NCI-H1417 (cell line): ENCODE measurements around the gene LAMA4.

ENCODE experiments used
- DNase-seq, 3 experiments: peaks; one replicate each; lab custom pipeline; 2025; lab: John Stamatoyannopoulos, UW

The LAMA4 gene

DNA sequence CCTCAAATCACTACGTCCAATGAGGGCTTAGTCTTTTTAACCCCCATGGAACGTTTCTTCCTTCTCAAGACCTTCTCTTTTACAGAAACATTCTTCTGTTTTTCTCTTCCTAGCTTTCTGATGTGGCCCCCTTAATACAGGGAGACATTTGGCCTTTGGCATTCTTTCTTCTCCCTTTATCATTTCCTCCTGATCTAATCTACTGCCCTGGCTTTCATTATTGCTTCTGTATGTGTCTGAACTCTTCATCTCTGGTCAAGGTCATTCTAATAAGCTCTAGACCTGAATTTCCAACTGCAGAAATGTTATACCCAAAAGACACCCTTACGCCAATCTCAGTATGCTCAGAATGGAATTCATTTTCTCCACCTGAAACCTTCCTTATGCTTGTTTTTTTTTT, 18.4 kb upstream of the LAMA4 start:
- no peak for DNase-seq

DNA sequence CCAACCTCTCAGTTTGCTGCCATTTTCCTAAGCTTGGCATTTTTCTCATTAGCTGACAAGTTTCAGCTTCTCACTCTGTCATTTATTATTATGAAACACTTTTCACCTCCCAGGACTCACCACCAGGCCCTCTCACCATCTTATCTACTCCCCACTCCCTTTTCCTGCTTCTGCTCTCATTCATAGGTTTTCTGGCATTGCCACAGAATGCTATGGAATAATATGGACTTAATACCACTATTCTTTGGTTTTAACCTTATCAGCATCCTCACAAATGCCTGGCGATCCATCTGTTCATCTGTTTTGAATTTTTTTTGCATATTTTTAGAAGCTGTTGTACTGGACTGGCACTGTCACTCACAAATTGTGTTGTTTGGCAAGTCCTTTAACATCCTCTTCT, 16.4 kb upstream of the LAMA4 start:
- DNase-seq: no peak

DNA sequence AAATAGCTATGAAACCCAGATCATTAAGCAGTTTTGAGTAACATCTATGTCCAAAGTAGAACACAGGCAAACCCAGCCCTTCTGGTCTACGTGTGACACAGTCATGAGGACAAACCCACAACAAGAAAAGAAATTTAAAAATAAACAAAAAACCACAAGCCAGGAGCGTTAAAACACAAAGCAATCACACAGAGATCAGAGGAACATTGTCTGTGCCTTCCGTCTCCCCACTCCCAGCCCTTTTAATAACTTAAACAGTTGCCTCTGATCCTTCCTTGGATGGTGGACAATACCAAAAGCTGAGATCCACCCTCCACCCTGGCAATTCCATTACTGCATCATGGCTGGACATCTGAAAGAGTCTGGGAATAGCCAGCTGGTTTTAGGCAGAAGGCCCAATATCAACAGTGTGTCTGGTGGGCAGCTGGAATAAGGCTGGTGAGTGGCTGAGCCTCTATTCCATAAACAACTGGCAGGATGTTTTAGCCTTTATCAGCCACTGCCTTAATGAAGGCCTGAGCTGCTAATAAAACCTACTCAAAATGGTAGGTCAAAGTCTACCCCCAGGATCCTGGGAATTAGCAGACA, 15.7 kb upstream of the LAMA4 start:
- no peak for DNase-seq

DNA sequence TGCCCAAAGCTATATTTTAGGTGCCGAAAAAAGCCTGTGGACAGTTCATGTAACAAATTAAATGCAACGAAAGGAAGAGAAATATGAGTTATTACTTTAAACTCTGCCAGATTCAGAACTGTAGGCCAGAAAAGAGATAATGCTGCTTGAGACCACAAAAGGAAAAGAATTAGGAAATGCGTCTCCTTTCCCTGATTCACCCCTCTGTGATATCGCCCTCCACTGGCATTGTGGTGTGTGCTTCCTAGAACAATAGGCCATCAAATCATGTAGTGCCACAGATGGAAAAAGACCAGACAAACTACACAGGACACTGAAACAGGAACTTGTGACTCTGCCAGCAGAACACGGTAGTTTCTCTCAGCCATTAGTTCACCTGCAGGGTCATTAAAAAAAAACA, 14.7 kb upstream of the LAMA4 start:
- DNase-seq: no peak

DNA sequence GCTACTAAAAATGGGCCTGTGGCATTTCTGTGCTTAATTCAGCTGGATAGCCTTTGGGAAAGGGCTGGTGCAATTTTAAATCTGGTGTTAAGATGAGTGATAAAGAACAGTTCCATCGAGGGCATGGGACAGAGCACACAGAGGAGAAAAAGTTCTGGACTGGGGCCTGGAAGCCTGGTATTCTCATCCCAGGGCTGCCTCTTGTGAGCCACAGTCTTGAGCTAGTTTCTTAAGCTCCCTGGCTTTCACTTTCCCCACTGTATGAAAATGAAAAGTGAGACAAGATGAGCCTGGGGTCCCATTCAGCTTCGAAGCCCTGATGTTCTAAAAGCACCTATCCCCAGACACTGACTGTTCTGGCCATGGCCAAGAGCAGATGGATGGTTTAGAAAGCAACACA, 14.3 kb upstream of the LAMA4 start:
- DNase-seq: no peak

DNA sequence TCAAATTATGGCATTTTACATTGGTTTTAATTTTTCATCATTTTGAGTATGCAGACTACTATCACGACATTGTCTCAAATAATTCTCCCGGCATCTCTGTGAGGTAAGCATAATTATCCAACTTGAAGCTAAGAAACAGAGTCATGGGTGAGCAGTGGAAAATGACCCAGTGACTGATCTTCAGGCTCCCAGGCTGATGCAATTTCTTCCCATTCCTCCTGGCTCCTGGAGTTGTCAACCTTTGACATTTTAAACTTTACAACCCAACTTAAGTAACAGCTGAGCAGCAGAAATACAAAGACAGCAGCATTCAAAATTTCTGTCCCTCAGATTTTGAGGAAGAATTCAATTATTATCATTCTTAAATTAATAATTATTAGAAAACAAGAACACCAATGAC, 13.7 kb upstream of the LAMA4 start:
- DNase-seq: no peak

DNA sequence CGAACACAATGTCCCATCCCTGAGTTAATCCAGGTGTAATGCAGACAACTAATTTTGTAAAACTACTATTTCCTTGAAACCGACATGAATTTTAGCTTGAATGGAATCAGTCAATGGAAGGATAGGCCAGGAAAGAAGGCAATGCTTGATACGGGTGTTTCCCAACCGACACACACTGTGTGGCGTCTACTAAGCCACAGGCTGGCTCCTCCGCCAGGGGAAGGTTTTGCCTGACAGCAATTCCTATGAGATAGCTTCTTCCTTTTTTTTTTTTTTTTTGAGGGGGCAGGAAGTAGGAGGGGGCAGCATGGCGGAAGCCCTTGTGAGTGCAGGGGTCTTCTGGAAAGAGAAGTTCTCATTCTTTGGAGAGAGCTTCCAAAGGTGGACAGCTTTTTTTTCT, 12.0 kb upstream of the LAMA4 start:
- DNase-seq: no peak

DNA sequence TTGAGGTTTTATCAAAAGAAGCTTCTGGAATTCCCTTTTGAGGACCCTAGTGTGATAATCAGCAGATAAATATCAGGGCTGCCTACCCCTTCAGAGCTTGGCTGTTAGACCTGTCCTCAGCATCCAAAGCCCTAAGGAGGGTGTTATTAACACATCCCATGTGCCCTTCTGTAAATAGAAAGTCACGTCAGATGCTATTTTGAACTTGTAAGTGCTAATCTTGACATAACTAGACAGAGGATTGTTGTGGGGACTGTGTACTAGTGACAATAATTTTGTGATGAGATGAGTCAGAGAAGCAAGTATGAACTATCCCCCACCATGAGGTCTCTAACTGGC, 4.9 kb upstream of the LAMA4 start:
- no peak for DNase-seq

DNA sequence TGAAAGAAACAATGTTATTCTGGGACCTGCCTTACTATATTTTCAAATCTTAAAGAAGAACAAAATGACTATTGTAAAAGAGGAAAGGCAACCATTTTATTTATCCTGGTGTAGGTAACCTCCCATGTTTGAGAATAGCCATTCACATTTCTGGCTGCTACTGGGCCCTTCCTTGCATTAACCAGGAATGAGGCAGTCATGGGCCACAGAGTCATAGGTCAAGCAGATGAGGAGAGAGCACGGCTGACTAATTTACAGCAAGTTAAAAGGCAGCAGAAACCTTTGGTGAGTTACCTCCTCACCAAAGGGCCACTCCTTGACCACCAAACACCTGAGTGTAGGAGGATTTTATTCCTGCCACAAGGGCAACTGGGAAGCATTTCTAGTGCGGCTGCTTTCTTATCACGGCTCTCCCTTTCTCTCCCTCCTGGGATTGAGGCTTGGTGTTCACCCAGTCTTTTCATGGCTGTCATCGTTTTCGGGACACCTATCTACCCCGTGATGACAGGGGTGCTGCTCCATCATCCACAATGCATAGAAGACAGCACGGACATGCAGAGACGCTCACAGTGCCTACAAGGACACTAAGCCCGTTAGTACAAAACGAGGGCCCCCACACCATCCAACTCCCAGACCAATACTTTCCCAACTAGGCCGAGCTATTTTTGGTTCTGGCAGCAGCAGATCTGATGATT, 4.4 kb upstream of the LAMA4 start:
- no peak for DNase-seq

DNA sequence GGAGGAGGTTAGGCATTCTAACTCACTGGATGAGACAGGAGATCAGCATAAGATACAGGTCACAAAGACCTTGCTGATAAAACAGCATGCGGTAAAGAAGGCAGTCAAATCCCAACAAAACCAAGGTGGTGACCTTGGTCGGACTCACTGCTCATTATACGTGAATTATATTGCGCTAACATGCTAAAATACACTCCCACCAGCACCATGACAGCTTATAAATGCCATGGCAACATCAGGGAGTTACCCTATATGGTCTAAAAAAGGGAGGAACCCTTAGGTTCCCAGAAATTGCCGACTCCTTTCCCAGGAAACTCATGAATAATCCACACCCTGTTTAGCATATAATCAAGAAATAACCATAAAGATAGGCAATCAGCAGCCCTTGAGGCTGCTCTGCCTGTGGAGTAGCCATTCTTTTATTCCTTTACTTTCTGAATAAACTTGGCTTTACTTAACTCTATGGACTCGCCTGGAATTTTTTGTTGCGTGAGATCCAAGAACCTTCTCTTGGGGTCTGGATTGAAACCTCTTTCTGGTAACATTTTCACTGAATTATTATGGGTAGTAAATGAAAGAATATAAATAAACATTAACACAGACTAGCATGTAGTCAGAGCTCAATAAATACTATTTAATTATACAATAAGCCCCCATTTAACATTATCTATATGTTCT, 3.0 kb upstream of the LAMA4 start:
- no peak for DNase-seq

DNA sequence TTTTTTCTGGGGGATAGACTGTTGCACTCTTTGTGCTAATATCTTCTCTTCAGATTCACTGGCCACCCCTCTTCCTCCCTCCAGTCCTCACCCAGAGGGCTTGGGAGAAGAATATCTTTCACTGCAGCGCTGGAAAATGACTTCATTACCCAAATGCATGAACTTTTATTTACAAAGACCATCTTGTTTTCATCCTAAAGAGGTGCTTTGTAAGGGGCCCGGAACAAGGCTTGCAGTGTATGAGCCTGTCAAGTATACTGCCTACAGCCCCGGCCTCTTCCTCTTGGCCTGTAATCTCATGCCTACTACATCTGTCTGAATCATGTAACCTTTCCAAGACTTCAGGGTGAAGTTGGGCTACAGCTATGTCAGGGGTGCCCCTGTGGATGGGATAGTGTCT, 554 bp upstream of the LAMA4 start:
- no peak for DNase-seq

DNA sequence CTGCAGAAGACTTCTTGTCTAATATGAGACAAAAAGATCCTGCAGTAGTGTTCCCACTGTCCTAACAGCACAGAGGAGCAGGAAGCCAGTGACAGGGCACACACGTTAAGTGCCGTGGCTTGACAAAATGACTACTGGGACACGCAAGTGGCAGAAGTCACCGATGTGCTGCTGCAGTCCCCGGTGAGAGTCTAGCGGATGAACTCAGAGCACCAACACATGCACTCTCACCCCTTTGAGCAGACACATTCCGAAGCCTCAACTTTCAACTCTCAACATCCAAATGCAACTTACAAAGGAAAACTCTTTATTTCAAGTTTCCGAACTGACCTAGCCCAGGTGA, 898 bp downstream of the LAMA4 start:
- peak in 2 of 3 experiments; percentile 55 to 65 for DNase-seq

DNA sequence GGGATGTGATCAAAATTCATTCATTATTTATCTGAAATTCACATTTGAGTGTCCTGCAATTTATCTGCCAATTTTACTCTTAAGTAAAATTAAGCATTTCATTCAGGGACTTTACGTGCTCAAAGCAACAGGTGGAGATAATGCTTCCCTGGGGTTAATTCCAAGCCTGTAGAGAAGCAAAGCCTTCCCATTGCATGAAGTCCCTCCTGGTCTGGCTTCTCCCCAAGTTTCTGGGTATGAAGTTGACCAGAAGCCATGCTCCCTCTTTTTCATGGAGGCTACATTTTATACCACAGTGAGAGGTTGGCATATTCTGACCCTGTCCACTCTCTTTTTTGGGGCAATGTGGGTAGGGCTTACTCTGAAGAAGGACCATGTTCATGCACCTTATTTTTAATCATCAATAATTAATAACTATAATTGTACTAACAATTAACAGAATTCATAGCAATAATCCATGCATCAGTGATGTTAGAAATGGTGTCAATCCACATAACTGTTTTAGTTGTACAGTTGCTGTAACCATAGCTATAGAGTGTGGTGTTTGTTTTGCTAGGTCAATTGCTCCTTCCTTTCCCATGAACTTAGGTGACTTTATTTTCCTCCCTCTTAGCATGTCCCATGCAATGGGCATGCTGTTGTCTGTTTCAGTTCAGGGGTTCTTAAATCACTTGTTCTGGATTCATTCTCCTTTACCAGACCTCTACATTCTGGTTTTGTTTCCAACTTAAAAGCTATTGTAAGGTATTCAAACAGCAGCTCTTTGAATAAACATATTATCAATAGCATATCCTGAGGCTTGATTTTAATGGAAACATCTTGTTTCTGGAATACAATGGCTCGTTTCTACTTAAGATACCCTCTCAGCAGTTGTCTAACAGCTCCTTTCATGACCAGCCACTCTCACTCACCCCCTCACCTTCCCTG, 1.5 kb downstream of the LAMA4 start:
- DNase-seq: peak in 1 of 3 experiments; percentile 31

DNA sequence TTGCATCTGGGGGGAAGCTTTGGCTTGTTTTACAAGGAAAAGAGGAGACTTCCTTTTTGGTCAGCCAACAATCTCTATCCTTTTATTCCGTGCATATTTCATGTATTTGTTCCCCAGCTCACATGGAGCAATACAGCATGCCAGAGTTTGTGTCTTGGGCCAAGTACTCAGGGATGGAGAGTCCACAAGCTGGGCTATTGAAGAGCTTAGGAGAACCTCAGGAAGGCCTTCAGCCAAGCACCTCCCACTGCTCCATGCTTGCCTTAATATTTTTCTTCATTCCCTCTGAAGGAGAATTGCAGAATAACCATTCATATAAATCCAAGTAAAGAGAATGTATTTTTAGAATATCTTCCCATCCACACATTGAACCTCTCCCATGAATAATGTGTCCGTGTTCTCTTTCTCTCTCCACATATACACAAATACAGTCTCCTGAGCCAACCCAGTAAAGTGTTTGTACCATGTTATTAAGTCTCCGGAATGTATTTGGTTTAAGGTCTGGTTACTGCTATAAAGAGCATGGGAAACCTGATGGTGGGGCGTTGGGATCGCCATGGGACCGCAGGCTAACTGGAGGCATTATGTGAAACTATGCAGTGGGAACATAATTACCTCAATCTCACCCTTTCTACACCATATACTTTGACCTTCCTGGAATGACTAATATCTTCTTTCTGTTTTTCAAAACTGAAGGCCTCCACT, 3.0 kb downstream of the LAMA4 start:
- no peak for DNase-seq

DNA sequence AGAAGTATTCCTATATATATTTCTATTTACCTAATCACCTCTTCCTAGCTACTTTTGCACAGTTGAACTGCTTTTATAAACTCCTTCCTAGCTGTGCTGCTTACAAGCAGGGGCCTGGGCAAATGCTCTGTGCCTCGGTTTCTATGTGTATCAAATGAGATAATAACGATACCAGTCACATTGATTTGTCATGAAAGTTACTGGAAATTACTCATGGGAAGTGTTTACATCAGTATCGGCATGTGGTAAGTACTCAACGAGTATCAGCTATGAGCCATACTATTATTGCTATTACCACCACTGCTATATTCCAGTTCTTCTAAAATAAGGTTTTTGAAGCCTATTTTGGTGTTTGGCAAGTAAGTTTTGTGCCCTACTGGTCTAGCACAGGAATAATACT, 4.9 kb downstream of the LAMA4 start:
- DNase-seq: no peak

DNA sequence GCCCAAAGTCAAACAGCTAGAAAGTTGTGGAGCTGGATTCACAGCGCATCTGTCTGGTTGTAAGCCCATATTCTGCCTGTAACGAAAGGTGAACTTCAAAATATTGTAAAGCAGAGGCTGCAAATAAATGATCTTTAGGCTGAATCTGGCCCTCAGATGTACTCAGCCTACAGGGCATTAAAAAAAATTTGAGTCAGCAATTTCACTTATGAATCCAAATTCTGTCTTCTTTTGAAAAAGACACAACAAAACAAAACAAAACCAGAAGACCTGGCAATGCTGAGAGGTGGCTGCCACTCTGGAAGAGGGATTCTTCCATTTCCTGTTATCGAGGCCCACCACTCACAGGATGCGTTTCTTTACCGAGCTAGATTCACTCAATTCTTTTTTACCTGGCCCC, 7.1 kb downstream of the LAMA4 start:
- DNase-seq: no peak

DNA sequence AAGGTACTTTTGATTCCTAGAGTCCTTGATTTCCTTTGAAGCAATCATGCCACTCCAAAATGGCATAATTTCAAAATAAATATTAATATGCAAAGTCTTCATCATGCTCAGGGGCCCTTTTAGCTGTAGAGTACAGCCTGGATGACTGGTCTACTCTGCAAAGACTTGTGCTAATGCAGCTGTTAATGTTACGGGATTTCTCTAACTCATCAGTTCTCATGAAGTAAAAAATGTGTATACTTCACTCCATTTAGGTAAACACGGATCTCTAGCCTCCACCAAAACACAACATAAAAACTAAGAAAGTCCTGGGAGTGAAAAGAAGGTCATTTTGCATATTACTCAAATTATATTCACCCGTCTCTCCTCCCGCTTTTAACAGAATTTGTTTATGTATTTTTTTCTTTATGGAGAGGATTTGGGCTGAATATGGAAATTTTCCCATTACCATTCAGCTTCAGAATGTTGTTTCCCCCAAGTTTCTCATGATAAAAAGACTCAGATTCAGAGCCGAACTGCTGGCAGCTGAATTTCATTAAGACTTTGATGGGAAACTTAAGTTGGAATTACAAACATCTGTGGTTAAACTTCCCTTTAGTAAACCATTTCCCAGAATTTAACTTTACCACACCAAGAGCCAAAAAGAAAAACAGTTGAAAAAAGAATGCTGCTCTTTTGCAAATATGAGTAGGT, 8.7 kb downstream of the LAMA4 start:
- no peak for DNase-seq

DNA sequence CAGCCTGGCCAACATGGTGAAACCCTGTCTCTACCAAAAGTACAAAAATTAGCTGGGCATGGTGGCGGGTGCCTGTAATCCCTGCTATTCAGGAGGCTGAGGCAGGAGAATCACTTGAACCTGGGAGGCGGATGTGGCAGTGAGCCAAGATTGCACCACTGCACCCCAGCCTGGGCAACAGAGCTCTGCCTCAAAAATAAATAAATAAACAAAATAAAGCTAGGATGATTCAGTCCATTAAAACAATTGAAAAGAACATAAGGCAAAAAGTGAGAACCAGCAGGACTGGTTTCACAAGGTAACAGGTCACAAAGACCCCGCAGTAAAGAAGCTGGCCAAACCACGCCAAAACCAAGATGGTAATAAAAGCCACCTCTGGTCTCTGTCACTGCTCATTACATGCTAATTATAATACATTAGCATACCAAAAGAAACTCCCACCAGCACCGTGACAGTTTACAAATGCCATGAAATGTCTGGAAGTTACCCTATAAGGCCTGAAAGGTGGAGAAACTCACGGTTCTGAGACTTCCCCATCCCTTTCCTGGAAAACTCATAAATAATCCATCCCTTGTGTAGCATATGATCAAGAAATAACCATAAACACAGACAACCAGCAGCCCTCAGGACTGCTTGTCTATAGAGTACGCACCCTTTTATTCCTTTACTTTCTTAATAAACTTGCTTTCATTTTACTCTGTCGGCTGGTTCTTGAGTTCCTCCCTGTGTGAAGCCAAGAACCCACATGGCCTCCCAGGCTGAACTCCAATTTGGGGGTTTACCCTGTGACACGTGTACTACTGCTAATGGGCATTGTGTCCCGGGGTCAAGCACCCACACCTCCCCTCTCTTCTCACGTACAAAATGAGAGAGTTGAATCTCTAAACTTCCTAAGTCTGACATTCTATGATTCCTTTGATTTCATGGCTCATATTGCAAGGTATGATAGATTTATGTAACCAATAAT, 10.2 kb downstream of the LAMA4 start:
- DNase-seq: no peak

DNA sequence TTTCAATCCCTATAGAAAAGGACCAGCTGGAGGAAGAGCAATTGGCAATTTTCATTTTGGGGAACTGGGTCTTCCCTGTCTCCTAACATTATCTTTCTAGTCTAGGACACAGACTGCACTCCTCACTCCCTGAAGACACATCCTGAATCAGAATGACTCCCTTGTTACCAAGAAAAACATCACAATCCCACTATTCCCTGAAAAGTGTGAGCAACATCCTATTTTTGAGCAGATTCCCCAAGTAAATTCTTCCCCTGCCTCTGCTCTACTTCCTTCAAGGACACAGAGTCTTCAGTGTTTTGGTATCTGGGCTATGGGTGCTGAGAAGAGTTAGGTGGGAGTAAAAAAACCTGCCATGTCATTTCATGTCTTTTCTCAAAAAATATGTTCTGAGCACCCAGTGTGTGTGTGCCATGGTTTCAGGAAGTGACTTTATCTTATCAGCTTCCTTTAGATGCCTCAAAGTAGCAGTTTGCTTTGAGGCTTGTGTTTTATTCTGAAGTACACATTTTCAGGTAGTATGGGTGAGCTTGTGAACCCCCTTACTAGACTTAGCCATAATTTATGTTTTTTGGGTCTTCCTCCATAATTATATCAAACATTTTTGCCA, 12.4 kb downstream of the LAMA4 start:
- DNase-seq: no peak

DNA sequence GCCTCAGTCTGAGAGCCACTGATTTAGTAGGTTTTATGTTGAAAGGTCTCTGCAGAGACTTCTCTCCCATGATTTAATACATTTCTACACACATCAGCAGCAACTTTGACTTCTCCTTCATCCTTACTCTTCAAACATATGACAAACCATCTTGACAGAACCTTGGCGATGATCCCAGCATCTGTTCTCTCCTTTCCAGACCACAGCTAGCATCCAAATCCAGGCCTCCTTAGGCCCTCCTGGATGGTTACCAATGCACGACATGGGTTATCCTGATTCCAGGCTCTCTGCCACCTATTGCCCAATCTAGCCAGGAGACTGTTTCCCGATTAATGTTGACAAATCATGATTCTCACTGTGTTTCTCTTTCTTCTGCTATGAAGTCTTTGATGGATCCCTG, 16.8 kb downstream of the LAMA4 start:
- no peak for DNase-seq
